ENCODE data around the gene CCDC187. TPM values are rescaled to one million over a fixed set of nuclear protein-coding genes. Genes with fewer than 3 reads are reported as not detected.

CCDC187 gene
- total and polyA plus RNA-seq, 2 of the 13 experiments (the other 11 are each of a cell fraction or from before 2014, with no cell fraction given) = 0.03 to 0.13 TPM

GRCh38 chr9:136292026-136292538 is 11.8 kb downstream of the CCDC187 start (continued):
- TF ChIP-seq KIAA2018 (CRISPR knock-in tag; IDR thresholded peaks at IDR 0.05; ENCODE audit: borderline replicate concordance) (no peak), REPIN1 (CRISPR knock-in tag; IDR thresholded peaks at IDR 0.05; ENCODE audit: borderline replicate concordance, low read depth) (no peak), ZMYM3 (CRISPR knock-in tag; IDR thresholded peaks at IDR 0.05) (no peak), SRSF9 (IDR thresholded peaks at IDR 0.05; ENCODE audit: borderline replicate concordance, insufficient read depth, low read depth, low read length, poor library complexity, severe bottlenecking) (no peak), TFAP4 (IDR thresholded peaks at IDR 0.05; ENCODE audit: borderline replicate concordance, low read depth) (no peak), ATF4 (CRISPR knock-in tag; IDR thresholded peaks at IDR 0.05) (no peak), SRSF4 (IDR thresholded peaks at IDR 0.05; ENCODE audit: low read depth, low read length, poor library complexity, severe bottlenecking) (no peak)
